ENCODE results near the gene TRIM14. TPM values are rescaled to one million over a fixed set of nuclear protein-coding genes. Genes with fewer than 3 reads are reported as not detected.
A peak's percentile ranks its signal among the peaks of the same experiment; 100 is the strongest.

TRIM14 gene
- total and polyA plus RNA-seq, 2 donors = 4.2 to 8.5 TPM

GRCh38 chr9:98054376-98054951, 64.6 kb downstream of the TRIM14 start:
- Histone ChIP-seq H3K36me3 (ENCODE audit: insufficient read depth) (no peaks in the 10 kb centered on the region), H3K4me3 (ENCODE audit: low read depth, low read length) (no peak overlapping the region), H3K4me1 (ENCODE audit: insufficient read depth) (no peaks in the 10 kb centered on the region), H3K27ac (ENCODE audit: low read depth) (no peak overlapping the region)
- DNase-seq (ENCODE audit: extremely low spot score) = no peak
- WGBS = 97% methylated on average over 7 of the region's 7 CpGs

GRCh38 chr9:98050351-98050750, 68.7 kb downstream of the TRIM14 start:
- Histone ChIP-seq H3K36me3 (ENCODE audit: insufficient read depth) (no peaks in the 10 kb centered on the region), H3K4me1 (ENCODE audit: insufficient read depth) (no peaks in the 10 kb centered on the region), H3K4me3 (ENCODE audit: low read depth, low read length) (no peak overlapping the region), H3K27ac (ENCODE audit: low read depth) (no peak overlapping the region)
- no peak for DNase-seq (ENCODE audit: extremely low spot score)
- WGBS = 93% methylated on average over 4 of the region's 4 CpGs

GRCh38 chr9:98049288-98050072, 69.5 kb downstream of the TRIM14 start:
- Histone ChIP-seq H3K27ac (ENCODE audit: low read depth) (no peak overlapping the region), H3K4me3 (ENCODE audit: low read depth, low read length) (no peak overlapping the region), H3K36me3 (ENCODE audit: insufficient read depth) (no peaks in the 10 kb centered on the region), H3K4me1 (ENCODE audit: insufficient read depth) (no peaks in the 10 kb centered on the region)
- WGBS = 64% methylated on average over 1 of the region's 1 CpG
- no peak for DNase-seq (ENCODE audit: extremely low spot score)

GRCh38 chr9:98047002-98047401, 72.0 kb downstream of the TRIM14 start:
- H3K27ac ChIP-seq (ENCODE audit: low read depth) = no peak overlapping the region
- no peaks in the 10 kb centered on the region for H3K36me3 ChIP-seq (ENCODE audit: insufficient read depth)
- no peak overlapping the region for H3K4me3 ChIP-seq (ENCODE audit: low read depth, low read length)
- WGBS = 84% methylated on average over 5 of the region's 5 CpGs
- DNase-seq (ENCODE audit: extremely low spot score) = no peak
- H3K4me1 ChIP-seq (ENCODE audit: insufficient read depth) = no peaks in the 10 kb centered on the region

GRCh38 chr9:98046180-98046543, 72.9 kb downstream of the TRIM14 start:
- Histone ChIP-seq H3K4me3 (ENCODE audit: low read depth, low read length) (no peak overlapping the region), H3K36me3 (ENCODE audit: insufficient read depth) (no peaks in the 10 kb centered on the region), H3K4me1 (ENCODE audit: insufficient read depth) (no peaks in the 10 kb centered on the region), H3K27ac (ENCODE audit: low read depth) (no peak overlapping the region)
- no peak for DNase-seq (ENCODE audit: extremely low spot score)
- WGBS = 97% methylated on average over 9 of the region's 9 CpGs

GRCh38 chr9:98045234-98046179, 73.5 kb downstream of the TRIM14 start:
- Histone ChIP-seq H3K27ac (ENCODE audit: low read depth) (no peak overlapping the region), H3K4me1 (ENCODE audit: insufficient read depth) (no peaks in the 10 kb centered on the region), H3K36me3 (ENCODE audit: insufficient read depth) (no peaks in the 10 kb centered on the region), H3K4me3 (ENCODE audit: low read depth, low read length) (no peak overlapping the region)
- no peak for DNase-seq (ENCODE audit: extremely low spot score)
- WGBS = 68% methylated on average over 6 of the region's 6 CpGs

GRCh38 chr9:98043915-98044314, 75.1 kb downstream of the TRIM14 start:
- no peak for DNase-seq (ENCODE audit: extremely low spot score)
- Histone ChIP-seq H3K36me3 (ENCODE audit: insufficient read depth) (no peaks in the 10 kb centered on the region), H3K4me1 (ENCODE audit: insufficient read depth) (no peaks in the 10 kb centered on the region), H3K27ac (ENCODE audit: low read depth) (no peak overlapping the region), H3K4me3 (ENCODE audit: low read depth, low read length) (no peak overlapping the region)
- WGBS = 71% methylated on average over 5 of the region's 5 CpGs

GRCh38 chr9:98040212-98040611, 78.8 kb downstream of the TRIM14 start:
- Histone ChIP-seq H3K4me3 (ENCODE audit: low read depth, low read length) (no peak overlapping the region), H3K27ac (ENCODE audit: low read depth) (no peak overlapping the region), H3K36me3 (ENCODE audit: insufficient read depth) (no peaks in the 10 kb centered on the region), H3K4me1 (ENCODE audit: insufficient read depth) (no peaks in the 10 kb centered on the region)
- WGBS = 85% methylated on average over 6 of the region's 6 CpGs
- no peak for DNase-seq (ENCODE audit: extremely low spot score)

- WGBS = 68% methylated on average over 10 of the region's 10 CpGs
- H3K4me3 ChIP-seq (ENCODE audit: low read depth, low read length) = no peak overlapping the region
Observed at GRCh38 chr9:98039607-98040017, 79.4 kb downstream of the TRIM14 start.

GRCh38 chr9:98038958-98039357, 80.1 kb downstream of the TRIM14 start:
- no peak overlapping the region for H3K27ac ChIP-seq (ENCODE audit: low read depth)
- no peak overlapping the region for H3K4me3 ChIP-seq (ENCODE audit: low read depth, low read length)
- WGBS = 75% methylated on average over 8 of the region's 8 CpGs
- H3K36me3 ChIP-seq (ENCODE audit: insufficient read depth) = no peaks in the 10 kb centered on the region
- no peak for DNase-seq (ENCODE audit: extremely low spot score)
- no peaks in the 10 kb centered on the region for H3K4me1 ChIP-seq (ENCODE audit: insufficient read depth)

More at GRCh38 chr9:98039607-98040017, 79.4 kb downstream of the TRIM14 start:
- Histone ChIP-seq H3K27ac (ENCODE audit: low read depth) (no peak overlapping the region), H3K36me3 (ENCODE audit: insufficient read depth) (no peaks in the 10 kb centered on the region), H3K4me1 (ENCODE audit: insufficient read depth) (no peaks in the 10 kb centered on the region)
- DNase-seq (ENCODE audit: extremely low spot score) = no peak

- Histone ChIP-seq H3K36me3 (ENCODE audit: insufficient read depth) (no peaks in the 10 kb centered on the region), H3K4me1 (ENCODE audit: insufficient read depth) (no peaks in the 10 kb centered on the region), H3K27ac (ENCODE audit: low read depth) (no peak overlapping the region), H3K4me3 (ENCODE audit: low read depth, low read length) (no peak overlapping the region)
- DNase-seq (ENCODE audit: extremely low spot score) = no peak
Observed at GRCh38 chr9:98037357-98037756, 81.7 kb downstream of the TRIM14 start.

- Histone ChIP-seq H3K36me3 (ENCODE audit: insufficient read depth) (no peaks in the 10 kb centered on the region), H3K4me1 (ENCODE audit: insufficient read depth) (no peaks in the 10 kb centered on the region), H3K27ac (ENCODE audit: low read depth) (no peak overlapping the region), H3K4me3 (ENCODE audit: low read depth, low read length) (no peak overlapping the region)
- peak; percentile 31 for DNase-seq (ENCODE audit: extremely low spot score)
- 39% methylated on average over 20 of the region's 20 CpGs for WGBS
Observed at GRCh38 chr9:98034593-98035546, 84.2 kb downstream of the TRIM14 start.

- no peaks in the 10 kb centered on the region for H3K36me3 ChIP-seq (ENCODE audit: insufficient read depth)
- H3K4me1 ChIP-seq (ENCODE audit: insufficient read depth) = no peaks in the 10 kb centered on the region
- no peak overlapping the region for H3K27ac ChIP-seq (ENCODE audit: low read depth)
- H3K4me3 ChIP-seq (ENCODE audit: low read depth, low read length) = no peak overlapping the region
- no peak for DNase-seq (ENCODE audit: extremely low spot score)
- WGBS = 61% methylated on average over 1 of the region's 1 CpG
Observed at GRCh38 chr9:98031935-98032334, 87.1 kb downstream of the TRIM14 start.
